Measurements from ENCODE around the gene CTCF.

CTCF gene

GRCh38 chr16:67541391-67542263 is 20.7 kb upstream of the CTCF start:
- TF ChIP-seq RAD21 (IDR thresholded peaks at IDR 0.05; ENCODE audit: low read depth) (no peak), FOXM1 (IDR thresholded peaks at IDR 0.05; ENCODE audit: borderline replicate concordance, low read depth) (no peak), TCF12 (IDR thresholded peaks at IDR 0.05; ENCODE audit: low read depth) (no peak), CEBPB (IDR thresholded peaks at IDR 0.05) (no peak)

- TF ChIP-seq TEAD4 (IDR thresholded peaks at IDR 0.05): no peak
- TF ChIP-seq EGR1 (IDR thresholded peaks at IDR 0.05): no peak
- TF ChIP-seq REST (IDR thresholded peaks at IDR 0.05; ENCODE audit: low read depth): no peak
- TF ChIP-seq CEBPB (IDR thresholded peaks at IDR 0.05): no peak
- no peak for TF ChIP-seq MAX (IDR thresholded peaks at IDR 0.05)
- no peak for TF ChIP-seq USF1 (IDR thresholded peaks at IDR 0.05)
- no peak for TF ChIP-seq EP300 (IDR thresholded peaks at IDR 0.05; ENCODE audit: borderline replicate concordance)
- no peak for TF ChIP-seq NFIC (IDR thresholded peaks at IDR 0.05)
- TF ChIP-seq ZBTB7A (IDR thresholded peaks at IDR 0.05; ENCODE audit: low read depth): no peak
- TF ChIP-seq RAD21 (IDR thresholded peaks at IDR 0.05; ENCODE audit: low read depth): no peak
- no peak for TF ChIP-seq CREB1 (IDR thresholded peaks at IDR 0.05; ENCODE audit: low read depth)
These were observed 19.9 kb upstream of the CTCF start for GRCh38 chr16:67542464-67542863.

- TF ChIP-seq USF1 (IDR thresholded peaks at IDR 0.05) (no peak), TCF12 (IDR thresholded peaks at IDR 0.05; ENCODE audit: low read depth) (no peak), MAX (IDR thresholded peaks at IDR 0.05) (no peak), ZBTB7A (IDR thresholded peaks at IDR 0.05; ENCODE audit: low read depth) (no peak), TAF1 (IDR thresholded peaks at IDR 0.05; ENCODE audit: low read depth) (no peak), EP300 (IDR thresholded peaks at IDR 0.05; ENCODE audit: borderline replicate concordance) (no peak), TEAD4 (IDR thresholded peaks at IDR 0.05) (no peak), CREB1 (IDR thresholded peaks at IDR 0.05; ENCODE audit: low read depth) (no peak), RAD21 (IDR thresholded peaks at IDR 0.05; ENCODE audit: low read depth) (no peak), REST (IDR thresholded peaks at IDR 0.05; ENCODE audit: low read depth) (no peak), CEBPB (IDR thresholded peaks at IDR 0.05) (no peak), YY1 (IDR thresholded peaks at IDR 0.05; ENCODE audit: low read depth) (no peak), NFIC (IDR thresholded peaks at IDR 0.05) (no peak), EGR1 (IDR thresholded peaks at IDR 0.05) (no peak), FOXM1 (IDR thresholded peaks at IDR 0.05; ENCODE audit: borderline replicate concordance, low read depth) (no peak)
These were observed 19.3 kb upstream of the CTCF start for GRCh38 chr16:67543036-67543435.

GRCh38 chr16:67543582-67543981 is 18.7 kb upstream of the CTCF start:
- TF ChIP-seq EGR1 (IDR thresholded peaks at IDR 0.05): no peak
- TF ChIP-seq TCF12 (IDR thresholded peaks at IDR 0.05; ENCODE audit: low read depth): no peak
- TF ChIP-seq NFIC (IDR thresholded peaks at IDR 0.05): no peak
- TF ChIP-seq FOXM1 (IDR thresholded peaks at IDR 0.05; ENCODE audit: borderline replicate concordance, low read depth): no peak
- no peak for TF ChIP-seq YY1 (IDR thresholded peaks at IDR 0.05; ENCODE audit: low read depth)
- no peak for TF ChIP-seq ZBTB7A (IDR thresholded peaks at IDR 0.05; ENCODE audit: low read depth)
- no peak for TF ChIP-seq MAX (IDR thresholded peaks at IDR 0.05)
- no peak for TF ChIP-seq TEAD4 (IDR thresholded peaks at IDR 0.05)
- TF ChIP-seq RAD21 (IDR thresholded peaks at IDR 0.05; ENCODE audit: low read depth): no peak
- no peak for TF ChIP-seq USF1 (IDR thresholded peaks at IDR 0.05)
- no peak for TF ChIP-seq CEBPB (IDR thresholded peaks at IDR 0.05)
- TF ChIP-seq EP300 (IDR thresholded peaks at IDR 0.05; ENCODE audit: borderline replicate concordance): no peak
- TF ChIP-seq CREB1 (IDR thresholded peaks at IDR 0.05; ENCODE audit: low read depth): no peak
- no peak for TF ChIP-seq TAF1 (IDR thresholded peaks at IDR 0.05; ENCODE audit: low read depth)
- no peak for TF ChIP-seq REST (IDR thresholded peaks at IDR 0.05; ENCODE audit: low read depth)

Measured in Ishikawa (cell line).